HG02943 (cell line): Measurements from ENCODE around the gene SMR3B.
A peak's percentile ranks its signal among the peaks of the same experiment; 100 is the strongest.

Experiments used
- ATAC-seq: cut with Tn5 transposase; IDR thresholded peaks from one replicate; pipeline ENCODE4 v1.9.1; 2021; ENCODE audit warnings: mild to moderate bottlenecking, low read depth, moderate library complexity; ENCODE audit not compliant: unreplicated experiment

Gene SMR3B

DNA sequence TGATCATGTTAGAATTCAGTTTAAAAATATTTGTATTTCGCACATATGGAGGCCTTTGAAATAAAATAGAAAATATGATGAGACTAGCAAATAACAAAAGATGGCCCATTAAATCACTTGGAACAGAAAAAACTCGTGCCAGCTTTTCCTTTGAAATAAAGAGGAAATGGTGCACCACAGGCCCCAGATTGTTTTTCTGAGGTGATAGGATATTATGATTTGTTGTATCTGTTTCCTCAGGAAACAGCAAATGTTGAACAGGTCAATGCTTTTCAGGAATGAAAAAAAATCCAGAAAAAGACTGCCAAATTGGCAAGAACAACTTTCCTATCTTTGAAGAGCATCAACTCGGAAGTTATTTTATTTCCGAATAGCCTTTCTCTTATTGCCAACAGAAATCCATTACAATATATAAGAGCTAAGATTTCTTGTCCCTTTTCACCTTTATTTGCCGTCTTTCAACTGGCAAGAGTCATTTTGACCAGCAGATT, at the start of gene SMR3B:
Gene SMR3B, plus strand, starts transcription at position 441 of the 491 bp plus-strand sequence. CDS start 1,380 bp downstream, outside the sequence.
- no peak for ATAC-seq

DNA sequence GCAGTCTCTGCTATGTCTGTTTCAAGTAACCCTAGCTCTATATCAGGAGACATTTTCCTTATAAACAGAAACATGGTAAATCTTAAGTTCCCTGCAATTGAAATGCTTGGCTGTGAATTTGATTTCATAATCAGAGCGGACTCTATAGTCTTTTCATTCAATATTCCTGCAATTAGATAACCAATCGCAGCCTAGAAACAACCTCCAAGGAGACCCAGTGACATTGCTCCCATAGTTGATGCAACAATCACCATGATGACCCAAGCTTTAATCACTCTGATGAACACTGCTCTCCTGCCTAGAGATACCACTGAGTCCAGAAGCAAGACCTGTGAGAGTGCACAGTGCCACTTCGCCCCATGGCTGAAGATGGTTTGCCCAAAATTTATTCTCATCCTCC, 48.2 kb upstream of the SMR3B start, which contains the start of gene CABS1:
Gene CABS1, plus strand, starts transcription at position 301 of the 400 bp plus-strand sequence. Its CDS starts 59 bp downstream, at position 360.
- ATAC-seq, result no peak

DNA sequence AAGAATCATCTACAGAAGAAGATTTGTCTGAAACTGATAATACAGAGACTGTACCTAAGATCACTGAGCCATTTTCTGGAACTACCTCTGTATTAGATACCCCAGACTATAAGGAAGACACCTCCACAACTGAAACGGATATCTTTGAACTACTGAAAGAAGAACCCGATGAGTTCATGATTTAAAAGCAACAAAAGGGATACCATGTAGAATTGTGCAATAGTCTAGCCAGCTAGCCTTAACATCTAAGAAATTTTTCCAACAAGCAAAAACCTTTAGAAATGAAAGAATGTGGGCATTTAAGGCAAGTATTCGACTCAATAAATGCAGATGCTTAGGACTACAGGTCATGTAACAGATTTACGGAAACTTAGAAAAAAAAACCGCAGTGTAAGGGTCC, 46.9 kb upstream of the SMR3B start:
- ATAC-seq, result no peak

DNA sequence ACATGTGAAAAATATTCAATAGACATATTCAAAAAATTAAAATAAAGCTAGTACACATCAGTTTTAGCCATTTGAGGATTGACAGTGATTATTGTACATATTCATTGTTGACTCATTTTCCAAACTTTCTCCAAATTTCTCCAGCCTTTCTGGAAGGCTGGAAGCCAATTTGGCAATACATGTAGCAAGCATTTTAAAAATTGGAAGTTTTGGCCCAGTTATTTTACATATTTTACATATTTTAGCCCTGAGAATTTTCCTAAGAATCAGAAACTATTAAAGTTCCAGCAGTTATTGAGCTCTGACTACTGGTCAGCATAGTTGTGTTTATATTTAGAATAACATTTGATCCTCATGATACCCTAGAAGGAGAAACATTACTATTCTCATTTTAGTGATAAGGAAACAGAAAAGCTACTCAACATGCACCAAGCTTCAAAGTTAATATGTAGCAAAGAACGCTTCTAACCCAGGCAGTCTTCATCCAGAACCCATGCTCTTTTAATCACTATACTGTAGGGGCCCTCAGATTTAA, 45.0 kb upstream of the SMR3B start:
- no peak for ATAC-seq

DNA sequence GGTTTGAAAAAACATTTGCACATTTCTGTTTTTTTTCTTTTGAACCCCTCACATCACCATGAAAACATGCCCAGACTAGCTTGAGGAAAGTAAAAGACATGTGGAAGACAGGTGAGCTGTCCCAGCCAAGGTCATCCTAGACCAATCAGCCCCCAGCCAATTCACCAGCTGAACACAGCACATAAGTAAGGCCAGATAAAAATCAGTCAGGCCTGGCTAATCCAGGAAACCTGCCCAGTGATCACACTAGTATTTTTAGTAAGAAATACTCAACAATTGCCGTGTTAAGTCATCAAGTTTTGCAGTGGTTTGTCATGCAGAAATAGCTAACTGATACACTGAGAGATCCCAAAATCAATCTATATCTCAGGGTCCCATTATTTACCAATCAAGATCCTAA, 26.7 kb upstream of the SMR3B start:
- no peak for ATAC-seq

DNA sequence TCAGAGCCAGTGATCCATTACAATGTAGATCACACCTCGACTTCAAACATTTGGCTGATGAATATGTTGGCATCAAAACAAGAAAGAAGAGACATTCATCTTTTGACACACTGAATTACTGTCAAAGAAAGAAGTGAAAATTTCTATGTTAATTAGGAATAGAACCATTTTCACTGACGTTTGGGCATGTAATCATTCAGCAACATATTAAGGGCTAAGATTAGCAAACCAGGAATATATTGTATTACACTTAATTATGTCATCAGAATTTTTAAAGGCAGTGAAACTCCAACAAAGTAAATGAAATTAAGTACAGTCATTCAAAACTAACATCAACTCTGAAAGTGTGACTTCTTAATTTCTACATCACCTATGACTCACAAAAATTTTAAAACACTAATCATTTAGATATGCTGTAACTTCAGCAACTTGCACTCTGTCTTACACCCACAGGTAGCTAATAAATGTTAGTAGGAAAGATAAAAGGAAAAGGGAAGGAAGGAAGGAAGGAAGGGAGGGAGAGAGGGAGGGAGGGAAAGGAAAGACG, 23.7 kb upstream of the SMR3B start:
- no peak for ATAC-seq

DNA sequence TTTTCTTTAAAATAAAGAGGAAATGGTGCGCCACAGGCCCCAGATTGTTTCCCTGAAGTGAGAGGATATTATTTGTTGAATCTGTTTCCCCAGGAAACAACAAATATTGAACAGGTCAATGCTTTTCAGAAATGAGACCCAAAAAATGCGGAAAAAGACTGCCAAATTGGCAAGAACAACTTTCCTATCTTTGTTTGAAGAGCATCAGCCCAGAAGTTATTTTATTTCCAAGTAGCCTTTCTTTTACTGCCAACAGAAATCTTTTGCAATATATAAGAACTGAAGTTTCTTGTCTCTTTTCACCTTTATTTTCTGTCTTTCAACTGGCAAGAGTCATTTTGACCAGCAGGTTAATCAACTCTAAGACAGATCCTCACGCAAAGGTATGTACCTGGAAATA, 22.5 kb upstream of the SMR3B start, which contains the start of gene SMR3A:
Gene SMR3A, plus strand, starts transcription at position 301 of the 400 bp plus-strand sequence. CDS start 1,356 bp downstream, outside the sequence.
- no peak for ATAC-seq

DNA sequence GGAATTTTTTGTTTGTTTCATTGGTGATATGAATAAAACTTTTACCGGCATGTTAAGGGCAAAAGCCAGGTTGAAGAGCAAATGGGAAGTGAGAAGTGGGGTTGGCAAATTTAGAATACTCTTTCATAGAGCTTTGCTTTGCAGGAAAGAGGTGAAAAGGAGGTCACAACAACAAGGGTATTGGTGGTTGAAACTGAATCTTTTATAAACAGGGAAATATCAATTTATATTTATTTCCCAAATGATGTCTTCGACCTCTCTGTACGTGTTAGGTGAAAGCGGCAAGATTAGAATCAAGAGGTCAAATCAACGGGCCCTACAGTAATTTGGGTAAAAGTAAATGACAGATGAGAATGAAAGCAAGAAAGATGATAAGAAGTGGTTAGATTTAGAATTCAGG, 18.9 kb upstream of the SMR3B start:
- ATAC-seq, result no peak

DNA sequence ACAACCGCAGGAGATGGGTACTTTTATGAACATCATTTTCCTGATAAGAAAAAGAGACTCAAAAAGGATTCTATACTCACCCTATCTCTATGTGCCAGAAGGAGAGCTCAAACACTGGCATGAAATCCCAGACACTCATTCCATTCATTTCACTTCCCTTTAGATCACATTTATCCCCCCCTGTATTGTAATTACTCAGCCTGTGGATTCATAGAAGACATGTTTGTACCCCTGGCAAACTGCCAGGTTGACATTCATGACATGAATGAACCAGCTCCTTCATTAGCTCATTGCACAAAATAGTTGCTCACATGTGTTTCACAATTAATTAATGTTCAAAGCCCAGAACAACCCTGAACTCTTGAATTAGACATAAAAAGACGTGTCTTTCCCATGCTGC, 17.5 kb upstream of the SMR3B start:
- no peak for ATAC-seq

DNA sequence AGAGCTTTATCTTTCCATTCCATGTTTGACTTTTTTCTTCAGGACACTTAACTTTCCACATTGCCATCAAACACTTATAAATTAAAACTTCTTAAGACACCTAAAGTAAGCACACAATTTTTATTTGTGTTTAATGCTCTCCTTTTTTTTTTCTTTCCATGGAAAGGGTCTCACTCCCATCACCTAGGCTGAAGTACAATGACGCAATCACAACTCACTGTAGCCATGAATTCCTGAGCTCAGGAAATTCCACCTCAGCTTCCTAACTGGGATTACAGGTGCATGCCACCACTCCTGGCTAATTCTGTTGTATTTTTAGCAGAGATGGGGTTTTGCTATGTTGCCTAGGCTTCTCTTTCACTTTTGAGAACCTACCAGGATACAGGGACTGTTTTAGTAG, 15.1 kb upstream of the SMR3B start:
- ATAC-seq, result no peak

DNA sequence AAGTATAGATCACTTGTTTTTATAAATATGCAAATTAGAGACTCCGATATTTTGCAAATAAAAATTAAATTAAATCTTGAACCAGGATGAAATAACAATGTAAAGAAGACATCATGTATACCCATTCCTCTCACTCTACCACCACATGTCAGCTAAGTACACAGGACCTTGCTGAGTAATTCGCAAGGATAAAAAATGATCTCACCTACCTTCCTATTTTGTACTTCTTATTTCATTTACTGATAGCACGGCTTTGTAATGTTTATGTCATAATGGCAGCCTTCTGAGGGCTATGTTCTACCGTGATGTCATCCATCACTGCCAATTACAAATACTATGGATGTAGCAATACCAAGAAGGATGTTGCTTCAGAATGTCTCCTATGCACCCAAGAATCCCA, 10.9 kb upstream of the SMR3B start:
- no peak for ATAC-seq

DNA sequence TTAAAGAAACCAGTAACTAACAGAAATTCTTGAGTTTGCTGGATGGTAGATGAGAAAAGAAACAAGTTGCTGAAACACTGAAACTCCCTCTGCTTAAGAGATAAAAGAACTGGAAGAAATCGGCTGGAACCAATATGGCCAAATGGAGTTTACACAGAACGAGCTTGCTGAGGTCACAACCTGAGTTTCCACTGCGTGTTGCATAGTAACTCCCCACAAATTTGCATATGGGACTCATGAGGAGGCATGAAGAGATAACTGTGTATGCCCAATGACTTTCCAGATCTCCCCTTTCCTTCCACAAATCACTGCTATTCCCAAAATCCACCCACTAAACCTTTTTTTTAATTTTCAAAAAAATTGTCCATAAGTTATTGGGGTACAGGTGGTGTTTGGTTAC, 10.2 kb upstream of the SMR3B start:
- no peak for ATAC-seq

DNA sequence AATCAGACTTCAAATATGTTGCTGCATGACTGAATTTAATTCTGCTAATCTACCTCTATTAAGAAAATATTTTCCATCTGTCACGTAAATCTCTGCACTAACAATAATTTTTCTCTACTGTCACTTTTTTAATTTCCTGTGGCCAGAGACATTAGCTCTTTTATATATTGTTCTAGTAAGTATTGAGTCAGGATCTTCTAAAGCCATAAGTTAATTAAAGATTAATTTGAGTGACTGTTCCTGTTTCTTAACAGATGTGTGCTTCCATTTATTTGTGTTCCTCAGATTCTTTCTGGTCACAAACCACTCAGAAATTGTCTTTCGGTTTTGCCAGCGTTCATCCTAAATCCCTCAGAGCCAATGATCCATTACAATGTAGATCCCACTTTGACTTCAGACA, 2.4 kb upstream of the SMR3B start:
- no peak for ATAC-seq

DNA sequence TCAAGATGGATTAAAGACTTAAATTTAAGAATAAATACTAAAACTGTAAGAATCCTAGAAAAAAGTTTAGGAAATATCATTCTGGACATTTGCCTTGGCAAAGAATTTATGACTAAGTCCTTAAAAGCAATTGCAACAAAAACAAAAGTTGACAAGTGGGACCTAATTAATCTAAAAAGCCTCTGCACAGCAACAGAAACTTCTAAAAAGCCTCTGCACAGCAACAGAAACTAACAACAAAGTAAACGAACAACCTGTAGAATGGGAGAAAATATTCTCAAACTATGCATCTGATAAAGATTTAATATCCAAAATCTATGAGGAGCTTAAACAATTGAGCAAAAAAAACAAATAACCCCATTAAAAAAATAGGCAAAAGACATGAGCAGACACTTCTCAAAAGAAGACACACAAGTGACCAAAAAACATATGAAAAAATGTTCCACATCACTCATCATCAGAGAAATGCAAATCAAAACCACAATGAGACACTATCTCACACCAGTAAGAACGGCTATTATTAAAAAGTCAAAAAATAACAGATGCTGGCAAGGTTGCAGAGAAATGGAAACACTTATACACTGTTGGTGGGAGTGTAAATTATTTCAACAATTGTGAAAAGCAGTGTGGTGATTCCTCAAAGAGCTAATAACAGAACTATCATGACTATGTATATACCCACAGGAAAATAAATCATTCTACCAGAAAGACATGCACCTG, 9.3 kb downstream of the SMR3B start:
- ATAC-seq, result peak; percentile 64

DNA sequence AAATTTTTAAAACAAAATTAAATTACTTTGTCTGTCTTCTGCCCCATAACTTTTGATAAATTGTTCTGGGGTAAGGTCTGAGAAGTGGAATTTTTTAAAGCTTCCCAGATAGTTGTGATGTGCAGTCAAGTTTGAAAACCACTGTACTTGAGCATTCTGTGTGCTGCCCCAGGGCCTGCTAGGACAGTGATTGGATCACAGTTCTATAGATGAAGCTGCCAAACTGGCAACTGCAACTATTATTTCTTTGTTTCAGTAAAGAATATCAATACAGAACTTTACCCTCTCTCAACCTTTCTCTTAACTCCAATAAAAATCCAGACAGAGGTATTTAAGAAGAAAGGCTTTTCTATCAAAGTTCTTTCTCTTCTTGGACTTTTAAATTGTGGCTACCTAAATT, 14.6 kb downstream of the SMR3B start, which contains the start of gene OPRPN:
Gene OPRPN, plus strand, starts transcription at position 361 of the 400 bp plus-strand sequence. CDS start 1,346 bp downstream, outside the sequence.
- ATAC-seq, result no peak

DNA sequence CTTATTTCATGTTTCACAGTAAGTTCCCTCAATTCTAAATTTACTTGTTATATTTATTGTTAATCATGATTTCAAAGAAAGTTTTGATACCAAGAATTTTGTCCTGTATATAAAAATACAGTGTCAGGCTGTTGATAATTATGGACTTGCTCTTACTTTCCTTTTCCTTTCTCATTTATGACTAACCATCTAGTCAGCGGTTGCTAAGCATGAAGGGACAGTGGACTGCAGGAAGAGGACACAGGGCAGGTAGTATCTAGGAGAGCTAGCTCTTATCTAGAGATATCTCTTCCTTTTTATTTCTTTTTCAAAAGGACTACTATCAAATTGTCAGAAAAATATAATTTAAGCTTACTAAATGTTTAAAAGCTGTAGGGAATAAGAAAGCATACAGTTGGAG, 16.4 kb downstream of the SMR3B start:
- no peak for ATAC-seq

DNA sequence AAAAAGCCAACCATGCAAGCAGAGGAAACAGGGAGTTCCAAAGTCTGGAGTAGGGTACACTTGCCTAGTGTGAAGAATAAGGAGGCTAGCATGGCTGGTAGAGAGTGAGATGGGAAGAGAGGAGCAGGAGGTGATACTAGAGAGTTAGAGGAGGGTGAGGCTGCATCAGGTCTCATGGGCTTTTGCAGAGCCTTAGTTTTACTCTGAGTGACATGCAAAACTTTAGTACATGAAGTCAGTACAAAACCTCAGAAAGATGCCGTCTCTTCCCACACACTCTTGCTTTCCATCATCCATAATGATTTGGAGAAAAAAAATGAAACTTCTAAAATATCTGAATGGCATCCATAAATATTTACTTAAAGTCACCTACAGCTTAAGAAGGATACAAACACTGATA, 19.8 kb downstream of the SMR3B start:
- no peak for ATAC-seq

DNA sequence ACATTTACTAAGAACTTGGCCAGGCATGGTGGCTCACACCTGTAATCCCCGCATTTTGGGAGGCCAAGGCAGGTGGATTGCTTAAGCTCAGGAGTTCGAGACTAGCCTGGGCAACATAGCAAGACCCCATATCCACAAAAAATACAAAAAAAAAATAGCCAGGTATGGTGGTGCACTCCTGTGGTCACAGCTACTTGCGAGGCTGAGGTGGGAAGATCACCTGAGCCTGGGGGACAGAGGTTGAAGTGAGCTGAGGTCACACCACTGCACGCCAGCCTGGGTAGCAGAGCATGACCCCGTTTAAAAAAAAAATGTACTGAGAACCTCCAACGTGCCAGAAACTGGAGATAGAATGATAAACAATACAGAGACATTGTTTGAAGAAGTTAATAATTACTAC, 22.8 kb downstream of the SMR3B start:
- peak; percentile 53 for ATAC-seq

DNA sequence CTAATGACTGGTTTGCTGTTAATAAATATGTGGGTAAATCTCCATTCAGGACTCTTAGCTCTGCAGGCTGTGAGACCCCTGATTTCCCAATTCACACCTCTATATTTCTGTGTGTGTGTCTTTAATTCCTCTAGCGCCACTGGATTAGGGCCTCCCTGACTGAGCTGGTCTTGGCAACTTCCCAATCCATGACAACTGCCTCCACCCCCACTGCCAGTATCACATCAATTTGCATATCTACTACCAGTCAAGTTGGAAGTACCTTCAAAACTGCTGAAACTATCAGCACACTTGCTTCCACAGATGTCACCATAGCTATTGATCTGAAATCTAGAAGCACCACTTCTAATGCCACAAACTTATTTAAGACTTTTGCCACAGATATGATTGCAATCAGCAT, 42.4 kb downstream of the SMR3B start:
- ATAC-seq, result no peak

DNA sequence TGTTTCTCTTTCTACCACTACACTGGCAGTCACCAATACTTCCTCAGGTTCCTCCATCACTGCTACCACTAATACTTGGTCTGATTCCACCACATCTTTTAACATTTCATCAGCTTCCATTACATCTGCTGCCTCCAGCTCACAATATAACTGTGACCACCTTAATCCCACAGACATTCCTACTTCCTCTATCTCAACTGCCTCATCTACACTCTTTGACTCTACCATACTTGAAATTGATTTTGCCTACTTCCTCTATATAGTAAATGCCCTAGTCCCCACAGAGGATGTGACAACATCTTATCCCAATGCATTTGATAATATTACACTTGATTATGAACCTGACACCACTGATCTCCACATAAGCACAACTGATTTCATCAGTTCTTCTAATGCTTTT, 43.9 kb downstream of the SMR3B start:
- ATAC-seq, result no peak

DNA sequence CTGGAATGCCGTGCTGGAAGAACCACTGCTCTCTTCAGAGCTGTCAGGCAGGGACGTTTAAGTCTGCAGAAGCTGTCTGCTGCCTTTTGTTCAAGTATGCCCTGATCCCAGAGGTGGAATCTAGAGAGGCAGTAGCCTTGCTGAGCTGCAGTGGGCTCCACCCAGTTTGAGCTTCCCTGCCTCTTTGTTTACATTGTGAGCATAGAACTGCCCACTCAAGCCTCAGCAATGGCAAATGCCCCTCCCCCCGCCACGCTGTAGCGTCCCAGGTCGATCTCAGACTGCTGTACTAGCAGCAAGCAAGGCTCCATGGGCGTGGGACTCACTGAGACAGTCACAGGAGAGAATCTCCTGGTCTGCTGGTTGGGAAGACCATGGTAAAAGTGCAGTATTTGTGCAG, 54.3 kb downstream of the SMR3B start:
- ATAC-seq, result no peak
